Neural cell (in vitro differentiated cells): ENCODE data around the gene STRBP. TPM values are rescaled to one million over a fixed set of nuclear protein-coding genes. Genes with fewer than 3 reads are reported as not detected.

ENCODE experiments used
- H2AFZ ChIP-seq: fragments of 200-600, 300-800 bp; sonication (generic), shearing (Covaris generic); 2 replicates; pipeline ENCODE4 v1.6.0; 2014; ENCODE audit warnings: low read depth, mild to moderate bottlenecking, antibody characterized with exemption, low read length, moderate library complexity
- H3F3A ChIP-seq: fragments of 200-600 bp; shearing (Covaris generic); 2 replicates; pipeline ENCODE4 v1.6.1; 2016; ENCODE audit warnings: mild to moderate bottlenecking, moderate library complexity, mixed read lengths, antibody characterized with exemption, low read length; ENCODE audit not compliant: insufficient read depth, poor library complexity, severe bottlenecking
- H3K27ac ChIP-seq: fragments of 200-600, 300-800 bp; sonication (generic), shearing (Covaris generic); 2 replicates; pipeline ENCODE4 v1.5.1; 2014; ENCODE audit warnings: mild to moderate bottlenecking, low read length, moderate library complexity
- H3K27me3 ChIP-seq: fragments of 300-800, 200-600 bp; sonication (generic), shearing (Covaris generic); 2 replicates; pipeline ENCODE4 v1.6.0; 2014; ENCODE audit warnings: mild to moderate bottlenecking, low read depth, low read length, moderate library complexity; ENCODE audit not compliant: insufficient read depth
- H3K36me3 ChIP-seq: fragments of 300-800, 200-600 bp; sonication (generic), shearing (Covaris generic); 2 replicates; pipeline ENCODE4 v1.5.1; 2014; ENCODE audit warnings: mild to moderate bottlenecking, antibody characterized with exemption, low read length, moderate library complexity; ENCODE audit not compliant: insufficient read depth
- H3K4me2 ChIP-seq: fragments of 300-800, 200-600 bp; sonication (generic), shearing (Covaris generic); 2 replicates; pipeline ENCODE4 v1.6.0; 2014; ENCODE audit warnings: mild to moderate bottlenecking, low read length
- H3K4me3 ChIP-seq: fragments of 300-800, 200-600 bp; sonication (generic), shearing (Covaris generic); 2 replicates; pipeline ENCODE4 v1.5.1; 2014; ENCODE audit warnings: mild to moderate bottlenecking, low read length, moderate library complexity
- H3K79me2 ChIP-seq: fragments of 200-600 bp; shearing (Covaris generic); replicated peaks from 2 replicates; pipeline ENCODE4 v1.6.0; 2014; ENCODE audit warnings: mild to moderate bottlenecking, low read length, moderate library complexity; ENCODE audit not compliant: insufficient read depth
- H3K9ac ChIP-seq: fragments of 300-800, 200-600 bp; sonication (generic), shearing (Covaris generic); 2 replicates; pipeline ENCODE4 v1.6.1; 2016; ENCODE audit warnings: mild to moderate bottlenecking, low read length, mixed read lengths
- H3K9me2 ChIP-seq: fragments of 200-600 bp; shearing (Covaris generic); 2 replicates; pipeline ENCODE4 v1.6.1; 2016; ENCODE audit warnings: mild to moderate bottlenecking, low read length, mixed read lengths; ENCODE audit not compliant: insufficient read depth
- H3K9me3 ChIP-seq: fragments of 200-600, 300-800 bp; sonication (generic), shearing (Covaris generic); 2 replicates; pipeline ENCODE4 v1.6.1; 2016; ENCODE audit warnings: mild to moderate bottlenecking, mixed run types, low read length, moderate library complexity, mixed read lengths
- H4K20me1 ChIP-seq: fragments of 200-600 bp; shearing (Covaris generic); 2 replicates; pipeline ENCODE4 v1.6.1; 2016; ENCODE audit warnings: mild to moderate bottlenecking, mixed run types; ENCODE audit not compliant: insufficient read depth
- EP300 ChIP-seq: fragments of 450-650 bp; conservative IDR thresholded peaks from 2 replicates; pipeline ENCODE4 v1.6.1; 2014; ENCODE audit warnings: antibody characterized with exemption, mild to moderate bottlenecking, moderate library complexity; ENCODE audit not compliant: poor library complexity, severe bottlenecking
- EZH2 ChIP-seq: fragments of 200-600, 300-800 bp; shearing (Covaris generic), sonication (generic); IDR thresholded peaks from 2 replicates; pipeline ENCODE4 v1.6.1; 2014; ENCODE audit warnings: antibody characterized with exemption, low read length, borderline replicate concordance, mild to moderate bottlenecking; ENCODE audit not compliant: insufficient read depth, poor library complexity, severe bottlenecking
- MXI1 ChIP-seq: fragments of 450-650 bp; conservative IDR thresholded peaks from 2 replicates; pipeline ENCODE4 v1.6.1; 2014; ENCODE audit warnings: antibody characterized with exemption, mild to moderate bottlenecking; ENCODE audit not compliant: poor library complexity, severe bottlenecking
- POLR2AphosphoS5 ChIP-seq: IDR thresholded peaks from 2 replicates; pipeline ENCODE4 v1.6.1; 2012
- RAD21 ChIP-seq: fragments of 450-650 bp; conservative IDR thresholded peaks from 2 replicates; pipeline ENCODE4 v1.6.1; 2014; ENCODE audit warnings: antibody characterized with exemption, mild to moderate bottlenecking, moderate library complexity
- REST ChIP-seq: IDR thresholded peaks from 2 replicates; pipeline ENCODE4 v1.6.1; 2012; ENCODE audit warnings: borderline replicate concordance
- SMC3 ChIP-seq: fragments of 450-650 bp; conservative IDR thresholded peaks from 2 replicates; pipeline ENCODE4 v1.6.1; 2014; ENCODE audit warnings: antibody characterized with exemption, mild to moderate bottlenecking, moderate library complexity; ENCODE audit not compliant: poor library complexity
- TAF1 ChIP-seq: IDR thresholded peaks from 2 replicates; pipeline ENCODE4 v1.6.1; 2012; ENCODE audit warnings: low read depth
- polyA plus RNA-seq: library from polyadenylated mRNA; depleted of rRNA; stranded (reverse); fragments of >200 nt; gene quantifications from 2 replicates; pipeline ENCODE4 v1.2.3, GENCODE V29; 2014
- TF ChIP-seq, protein P1 (sequence below): fragments of 450-650 bp; IDR thresholded peaks from 2 replicates; pipeline ENCODE4 v1.5.1; 2014; ENCODE audit warnings: antibody characterized with exemption, mild to moderate bottlenecking, moderate library complexity; ENCODE audit not compliant: poor library complexity, severe bottlenecking

Gene STRBP
- polyA plus RNA-seq, 1 donor from 2014 or later, result 64.6 TPM

DNA sequence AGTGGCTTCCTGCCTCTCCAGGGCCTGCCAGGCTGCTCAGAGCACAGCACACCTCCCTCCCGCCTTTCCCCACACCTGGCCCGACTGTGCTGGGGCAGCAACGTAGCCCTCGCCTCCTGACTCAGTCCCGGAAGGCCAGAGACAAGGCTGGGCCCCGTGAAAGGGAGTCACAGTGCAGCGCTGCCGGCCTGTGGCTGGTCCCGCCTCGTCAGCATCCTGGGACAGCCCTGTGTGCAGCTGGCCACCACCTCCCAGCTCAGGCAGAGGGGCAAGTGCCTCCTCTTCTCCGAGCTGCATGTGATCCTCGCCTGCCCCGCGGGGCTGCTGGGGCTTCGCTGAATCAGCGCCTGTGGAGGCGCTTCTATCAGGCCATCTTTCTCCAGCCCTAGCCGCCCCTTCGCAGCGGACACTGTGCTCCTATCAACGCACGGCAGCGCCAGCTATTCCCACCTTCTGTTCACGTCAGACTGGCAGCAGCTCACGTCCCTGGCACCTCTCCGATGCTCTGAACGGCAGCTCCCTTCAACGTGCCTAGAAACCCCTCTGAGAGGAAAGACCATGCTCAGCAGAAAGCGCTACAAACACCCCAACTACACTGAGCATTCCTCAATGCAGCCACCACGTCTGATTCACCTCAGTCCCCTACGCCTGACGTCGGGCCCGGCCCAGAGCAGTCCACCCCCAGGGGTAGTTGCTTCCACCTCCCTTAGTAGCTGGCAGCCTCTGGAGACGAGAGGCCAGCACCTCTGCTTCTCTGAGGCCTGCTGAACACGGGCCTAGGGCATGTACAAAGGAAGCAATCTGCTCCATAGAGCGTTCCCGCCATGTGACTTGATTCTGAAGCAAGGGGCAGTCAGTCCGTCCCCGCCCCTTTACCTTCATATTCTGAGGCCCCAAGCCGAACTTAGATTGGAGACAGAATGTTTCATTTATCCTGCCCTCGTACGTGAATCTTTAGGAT lies 156.1 kb downstream of the STRBP start:
- Histone ChIP-seq H3K4me3 (no peak overlapping the region), H2AFZ (no peak overlapping the region), H3F3A (no peaks in the 10 kb centered on the region), H3K4me2 (no peak overlapping the region), H3K9me2 (no peaks in the 10 kb centered on the region), H3K36me3 (no peaks in the 10 kb centered on the region), H3K9me3 (no peaks in the 10 kb centered on the region), H4K20me1 (no peaks in the 10 kb centered on the region), H3K27me3 (no peaks in the 10 kb centered on the region), H3K79me2 (no peaks in the 10 kb centered on the region), H3K27ac (no peak overlapping the region), H3K9ac (no peak overlapping the region)
- TF ChIP-seq MXI1 (no peak), POLR2AphosphoS5 (peak; percentile 25)

DNA sequence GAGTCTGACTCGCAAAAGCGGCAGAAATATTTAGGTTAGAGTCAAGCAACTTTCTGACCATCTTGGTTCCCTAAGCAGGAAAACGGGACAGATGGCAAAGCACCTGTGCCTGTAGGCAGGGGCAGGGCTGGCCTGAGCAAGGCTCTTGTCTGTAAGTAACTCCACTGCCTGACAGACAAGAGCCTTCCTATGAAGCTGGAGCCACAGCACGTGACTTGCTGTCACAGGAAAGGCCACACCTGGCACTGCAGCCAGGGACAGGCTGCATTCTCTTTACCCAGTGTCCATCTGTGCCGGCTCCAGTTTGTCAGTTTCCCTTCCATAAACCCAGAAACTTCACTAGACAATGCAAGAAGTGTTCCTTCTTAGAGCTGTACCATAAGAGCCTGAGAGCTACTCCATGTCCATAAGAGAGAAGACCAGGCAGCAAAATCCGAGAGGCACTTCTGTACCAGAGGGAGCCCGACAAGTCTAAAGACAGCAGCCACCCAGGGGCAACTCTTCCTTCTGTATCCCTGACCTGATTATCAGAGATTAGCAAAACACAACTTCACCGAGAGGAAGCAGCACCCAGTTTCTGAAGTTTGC lies 156.9 kb downstream of the STRBP start:
- Histone ChIP-seq H3K27me3 (no peaks in the 10 kb centered on the region), H3K9ac (no peak overlapping the region), H3K4me3 (no peak overlapping the region), H3K9me2 (no peaks in the 10 kb centered on the region), H3F3A (no peaks in the 10 kb centered on the region), H2AFZ (no peak overlapping the region), H3K36me3 (no peaks in the 10 kb centered on the region), H3K4me2 (no peak overlapping the region), H3K79me2 (no peaks in the 10 kb centered on the region), H3K9me3 (no peaks in the 10 kb centered on the region), H4K20me1 (no peaks in the 10 kb centered on the region), H3K27ac (no peak overlapping the region)
- TF ChIP-seq EZH2 (no peak), POLR2AphosphoS5 (no peak), REST (no peak), EP300 (no peak), TAF1 (no peak), SMC3 (no peak), RAD21 (no peak), MXI1 (no peak)
- TF ChIP-seq, protein P1, sequence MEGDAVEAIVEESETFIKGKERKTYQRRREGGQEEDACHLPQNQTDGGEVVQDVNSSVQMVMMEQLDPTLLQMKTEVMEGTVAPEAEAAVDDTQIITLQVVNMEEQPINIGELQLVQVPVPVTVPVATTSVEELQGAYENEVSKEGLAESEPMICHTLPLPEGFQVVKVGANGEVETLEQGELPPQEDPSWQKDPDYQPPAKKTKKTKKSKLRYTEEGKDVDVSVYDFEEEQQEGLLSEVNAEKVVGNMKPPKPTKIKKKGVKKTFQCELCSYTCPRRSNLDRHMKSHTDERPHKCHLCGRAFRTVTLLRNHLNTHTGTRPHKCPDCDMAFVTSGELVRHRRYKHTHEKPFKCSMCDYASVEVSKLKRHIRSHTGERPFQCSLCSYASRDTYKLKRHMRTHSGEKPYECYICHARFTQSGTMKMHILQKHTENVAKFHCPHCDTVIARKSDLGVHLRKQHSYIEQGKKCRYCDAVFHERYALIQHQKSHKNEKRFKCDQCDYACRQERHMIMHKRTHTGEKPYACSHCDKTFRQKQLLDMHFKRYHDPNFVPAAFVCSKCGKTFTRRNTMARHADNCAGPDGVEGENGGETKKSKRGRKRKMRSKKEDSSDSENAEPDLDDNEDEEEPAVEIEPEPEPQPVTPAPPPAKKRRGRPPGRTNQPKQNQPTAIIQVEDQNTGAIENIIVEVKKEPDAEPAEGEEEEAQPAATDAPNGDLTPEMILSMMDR, result no peak
